RKO (cell line): ENCODE data around the gene DDIT4.
"Not testable (repeated sequence)": the region's sequence is repeated elsewhere in the genome, so short reads cannot be mapped to it uniquely, and the experiment has no call there.

ENCODE experiments used
- DNase-seq: peaks from one replicate; pipeline ENCODE4 v3.0.0-alpha.2; 2016; ENCODE audit warnings: low spot score

DDIT4 gene

GRCh38 chr10:72295330-72295910, 21.7 kb downstream of the DDIT4 start:
- no peak for DNase-seq

DNA sequence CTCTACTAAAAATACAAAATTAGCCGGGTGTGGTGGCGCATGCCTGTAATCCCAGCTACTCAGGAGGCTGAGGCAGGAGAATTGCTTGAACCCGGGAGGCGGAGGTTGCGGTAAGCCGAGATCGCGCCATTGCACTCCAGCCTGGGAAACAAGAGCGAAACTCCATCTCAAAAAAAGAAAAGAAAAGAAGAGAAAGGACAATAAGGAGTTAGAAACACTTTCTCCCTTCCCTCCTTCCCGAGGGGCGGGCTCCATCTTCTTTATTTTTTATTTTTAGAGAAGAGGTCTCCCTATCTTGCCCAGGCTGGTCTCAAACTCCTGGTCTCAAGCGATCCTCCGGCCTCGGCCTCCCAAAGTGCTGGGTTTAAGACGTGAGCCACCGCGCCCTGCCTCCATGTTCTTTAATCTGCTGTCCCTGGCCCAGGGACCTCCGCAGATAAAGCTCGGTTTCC, 23.1 kb downstream of the DDIT4 start:
- not testable (repeated sequence) for DNase-seq

DNA sequence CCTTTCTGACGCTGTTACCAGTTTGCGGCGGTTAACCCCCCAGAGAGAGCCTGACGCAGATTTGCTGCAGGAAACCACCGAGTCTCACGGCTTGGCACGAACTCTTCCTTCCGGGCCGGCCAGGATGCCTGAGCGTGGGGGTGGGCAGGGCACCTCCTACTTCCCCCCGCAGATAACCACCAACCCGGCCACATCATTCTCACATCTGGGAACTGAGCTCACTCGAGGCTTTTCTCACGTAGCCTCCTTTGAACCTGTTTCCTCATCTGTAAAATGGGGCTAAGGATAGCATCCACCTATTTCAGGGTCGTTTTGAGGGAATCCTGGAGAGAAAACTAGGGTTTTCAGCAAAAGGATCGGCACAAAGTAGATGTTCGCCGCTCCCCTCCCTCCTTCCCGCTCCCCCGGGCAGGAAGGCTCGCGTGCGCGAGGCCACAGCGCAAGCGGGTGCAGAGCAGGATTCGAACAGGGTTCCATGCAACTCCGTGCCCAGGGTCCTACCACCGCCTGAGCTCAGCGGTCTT, 23.6 kb downstream of the DDIT4 start:
- no peak for DNase-seq

DNA sequence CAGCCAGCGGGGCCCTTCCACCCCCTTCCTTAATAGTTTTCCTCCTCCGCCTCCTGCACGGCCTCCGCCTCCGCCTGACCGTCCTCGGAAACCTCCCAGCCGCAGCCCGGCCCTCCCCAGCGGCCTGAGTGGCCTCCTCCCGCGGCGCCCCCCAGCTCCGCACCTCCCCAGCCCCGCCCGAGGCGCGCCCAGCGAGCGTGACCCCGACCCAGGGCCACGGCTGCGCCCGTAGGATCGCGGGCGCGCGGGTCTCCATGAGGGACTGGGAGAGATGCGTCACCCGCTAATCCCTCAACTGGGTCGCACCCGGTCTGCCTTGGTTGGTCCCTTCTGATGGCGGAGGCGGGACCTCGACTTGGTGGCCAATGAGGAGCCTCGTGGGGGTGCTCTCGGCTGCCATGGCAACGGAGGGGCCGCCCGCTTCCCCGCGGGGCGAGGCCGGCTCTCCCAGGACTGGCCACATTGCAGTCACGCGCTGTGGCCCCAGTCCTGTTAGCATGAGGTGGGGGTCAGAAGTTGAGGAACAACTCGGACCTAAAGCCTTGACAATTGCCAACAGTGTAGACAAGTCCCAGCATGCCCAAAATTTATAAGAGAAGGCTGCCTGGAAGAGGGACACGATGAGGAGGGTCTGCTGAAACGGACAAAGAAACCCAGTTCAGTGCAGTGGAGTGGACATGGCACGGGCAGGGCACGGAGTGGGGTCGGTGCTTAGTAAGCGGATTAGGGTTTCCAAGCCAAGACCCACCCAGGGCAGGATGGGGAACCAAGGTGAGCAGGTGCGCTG, 24.3 kb downstream of the DDIT4 start:
- no peak for DNase-seq

- no peak for DNase-seq
Observed at GRCh38 chr10:72298592-72299519, 25.1 kb downstream of the DDIT4 start.

GRCh38 chr10:72303424-72304128, 29.9 kb downstream of the DDIT4 start:
- DNase-seq = no peak

GRCh38 chr10:72306215-72306760, 32.6 kb downstream of the DDIT4 start:
- no peak for DNase-seq

DNA sequence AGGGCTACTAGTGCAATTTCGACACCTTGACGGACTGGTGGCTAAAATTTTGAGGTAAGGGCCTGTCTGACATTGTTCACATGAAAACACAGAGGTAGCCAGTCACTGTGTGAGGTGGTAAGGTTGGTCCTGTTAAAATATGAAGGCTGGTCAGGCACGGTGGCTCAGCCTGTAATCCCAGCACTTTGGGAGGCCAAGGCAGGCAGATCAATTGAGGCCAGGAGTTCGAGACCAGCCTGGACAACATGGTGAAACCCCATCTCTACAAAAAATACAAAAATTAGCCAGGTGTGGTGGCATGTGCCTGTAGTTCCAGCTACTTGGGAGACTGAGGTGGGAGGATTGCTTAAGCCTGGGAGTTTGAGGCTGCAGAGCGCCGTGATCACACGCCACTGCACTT, 34.0 kb downstream of the DDIT4 start:
- not testable (repeated sequence) for DNase-seq

- peak; percentile 70 for DNase-seq
Observed at GRCh38 chr10:72308320-72308987, 34.7 kb downstream of the DDIT4 start.

- DNase-seq = no peak
Observed at GRCh38 chr10:72309290-72310240, 35.8 kb downstream of the DDIT4 start.

GRCh38 chr10:72310241-72310633, 36.5 kb downstream of the DDIT4 start:
- DNase-seq = no peak

DNA sequence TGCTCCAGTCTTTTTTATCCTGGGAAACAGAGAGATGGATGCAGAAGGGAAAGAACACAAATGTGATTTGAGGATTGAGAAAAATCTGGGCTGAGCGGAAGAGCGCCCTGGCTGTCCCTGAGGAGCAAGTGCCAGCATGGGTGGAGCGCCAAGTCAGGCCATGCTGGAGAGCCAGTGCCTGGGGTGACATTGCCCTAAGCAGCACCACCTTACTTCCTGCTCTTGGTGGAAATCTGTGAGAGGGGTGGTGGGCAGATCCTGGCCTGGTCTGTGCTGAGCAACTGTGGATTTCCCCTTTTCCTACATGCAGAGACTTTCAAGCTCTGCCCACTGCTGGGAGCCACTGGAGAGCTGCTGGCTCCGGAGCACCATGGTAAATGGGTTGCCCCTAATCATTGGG, 36.9 kb downstream of the DDIT4 start:
- DNase-seq = no peak

DNA sequence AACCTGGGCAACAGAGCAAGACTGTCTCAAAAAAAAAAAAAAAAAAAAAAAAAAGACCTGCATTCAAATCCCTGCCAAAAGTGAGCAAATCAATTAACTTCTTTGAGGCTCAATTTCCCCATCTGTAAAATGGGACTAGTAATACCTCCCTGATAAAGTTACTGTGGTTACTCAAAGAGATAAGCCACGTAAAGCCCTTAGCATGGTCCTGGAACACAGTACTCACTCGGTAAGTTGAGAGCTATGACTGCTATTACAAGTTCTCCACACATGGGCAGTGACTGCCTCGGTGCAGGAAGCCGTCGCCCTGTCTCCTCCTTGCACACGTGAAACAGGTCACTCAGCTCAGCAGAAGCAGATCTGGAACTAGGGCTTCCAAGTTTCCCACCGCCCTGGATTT, 37.9 kb downstream of the DDIT4 start:
- no peak for DNase-seq

GRCh38 chr10:72312865-72313391, 39.2 kb downstream of the DDIT4 start:
- DNase-seq = no peak

DNA sequence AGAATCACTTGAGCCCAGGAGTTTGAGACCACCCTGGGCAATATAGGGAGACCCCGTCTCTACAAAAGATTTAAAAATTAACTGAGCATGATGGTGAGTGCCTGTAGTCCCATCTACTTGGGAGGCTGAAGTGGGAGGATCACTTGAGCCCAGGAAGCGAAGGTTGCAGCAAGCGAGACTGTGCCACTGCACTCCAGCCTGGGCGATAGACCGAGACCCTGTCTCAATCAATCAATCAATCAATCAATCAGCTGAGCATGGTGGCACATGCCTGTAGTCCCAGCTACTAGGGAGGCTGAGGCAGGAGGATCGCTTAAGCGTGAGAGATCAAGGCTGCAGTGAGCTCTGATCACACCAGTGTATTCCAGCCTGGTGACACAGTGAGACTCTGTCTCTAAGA, 40.5 kb downstream of the DDIT4 start:
- no peak for DNase-seq

DNA sequence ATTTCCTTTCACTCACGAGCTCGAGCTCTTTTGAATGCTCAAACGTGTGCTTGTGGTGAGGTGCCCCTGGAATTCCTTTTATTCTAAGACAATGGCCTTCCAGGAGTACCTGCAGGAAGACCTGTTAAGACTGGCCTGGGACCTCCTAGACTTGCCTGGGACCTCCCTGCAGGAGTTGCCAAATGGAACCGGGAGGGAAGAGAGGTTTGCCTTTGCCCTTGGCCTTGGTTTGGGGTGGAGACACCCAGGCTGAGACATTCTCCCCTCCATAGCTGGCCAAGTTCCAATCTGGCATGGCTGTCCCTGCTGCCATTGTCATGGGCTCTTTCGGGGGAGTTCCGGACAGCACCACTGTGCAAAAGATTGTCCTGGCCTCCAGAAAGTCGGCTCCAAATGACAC, 41.3 kb downstream of the DDIT4 start:
- DNase-seq = no peak

DNA sequence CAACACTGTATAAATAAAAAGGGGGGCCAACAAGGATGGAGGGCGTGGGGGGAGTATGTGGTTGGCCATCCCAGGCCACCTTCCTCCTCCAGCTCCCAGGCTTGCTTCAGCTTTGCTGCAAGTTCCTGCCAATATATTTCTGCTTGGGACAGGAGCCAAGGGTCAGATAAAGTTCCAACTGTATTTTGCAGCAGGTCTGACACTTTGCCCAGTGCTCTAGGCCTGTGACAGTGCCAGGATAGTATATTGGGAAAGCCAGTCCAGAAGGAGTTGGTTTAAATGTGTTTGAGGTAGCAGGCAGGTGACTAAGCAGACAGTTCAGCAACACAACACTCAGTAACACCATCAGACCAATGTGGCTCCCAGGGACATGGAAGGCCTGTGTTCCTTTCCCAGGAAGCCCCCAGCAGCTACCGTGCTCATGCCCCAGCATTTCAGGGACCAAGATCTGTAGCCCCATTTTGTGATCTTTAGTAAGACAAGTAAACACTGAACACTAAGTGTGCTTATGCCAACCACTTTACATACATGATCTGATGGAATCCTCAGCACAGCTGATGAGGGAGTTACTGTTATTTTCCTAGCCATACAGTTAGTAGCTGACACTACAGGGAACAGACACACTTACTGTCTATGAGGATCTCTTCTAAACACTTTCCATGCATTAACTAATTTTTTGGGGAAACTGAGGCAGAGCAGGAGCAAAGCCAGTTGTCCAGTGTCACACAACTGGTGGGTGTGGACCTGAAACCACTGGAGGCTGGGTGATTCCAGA, 42.1 kb downstream of the DDIT4 start:
- DNase-seq = no peak

- no peak for DNase-seq
Observed at GRCh38 chr10:72316386-72316700, 42.6 kb downstream of the DDIT4 start.
